ENCODE results near the gene GNG8. TPM values are rescaled to one million over a fixed set of nuclear protein-coding genes. Genes with fewer than 3 reads are reported as not detected.

The GNG8 gene
- total RNA-seq, 1 donor from 2014 or later = not detected

DNA sequence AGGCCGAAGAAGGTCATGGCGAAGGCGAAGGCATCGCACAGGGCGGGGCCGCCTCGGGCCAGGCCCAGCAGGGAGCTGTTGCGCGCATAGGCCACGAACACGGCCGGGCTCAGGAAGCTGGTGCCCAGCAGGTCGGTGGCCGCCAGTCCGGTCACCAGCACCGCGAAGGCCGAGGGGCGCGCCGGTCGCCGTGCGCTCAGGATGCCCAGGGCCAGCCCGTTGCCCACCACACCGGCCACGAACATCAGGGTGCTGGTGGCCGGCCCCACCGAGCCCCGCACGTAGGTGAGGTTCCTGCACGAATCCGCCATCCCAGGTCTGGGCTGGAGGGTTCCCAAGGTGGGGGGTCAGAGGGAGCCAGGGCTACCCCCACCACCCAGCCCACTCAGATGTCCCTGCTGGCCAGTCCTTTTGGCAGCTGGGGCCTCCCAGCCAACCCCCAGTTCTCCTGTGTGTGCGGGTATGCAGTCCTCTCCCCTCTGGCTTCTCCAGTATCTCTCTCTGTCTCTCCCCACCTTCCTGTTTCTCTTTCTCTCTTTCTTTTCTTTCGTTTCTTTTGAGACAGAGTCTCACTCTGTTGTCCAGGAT, 12.0 kb downstream of the GNG8 start:
- intact Hi-C loops (cut with DNase I) = no loop called here
- DNase-seq (ENCODE audit: low spot score) = no peak

DNA sequence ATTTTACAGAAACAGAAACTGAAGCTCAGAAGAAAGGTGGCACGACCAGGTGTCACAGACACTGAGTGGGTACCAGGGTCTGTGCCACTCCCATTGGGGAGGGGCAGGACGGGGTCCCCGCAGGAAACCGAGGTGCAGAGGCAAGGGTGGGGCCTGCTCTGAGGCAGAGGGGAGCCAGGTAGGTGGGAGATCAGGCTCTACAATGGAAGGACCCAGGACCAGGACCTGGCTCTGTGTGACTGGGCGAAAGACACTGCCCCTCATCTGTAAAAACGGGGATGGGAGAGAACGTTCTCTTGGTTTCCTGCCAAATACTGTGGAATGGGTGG, 13.9 kb downstream of the GNG8 start:
- intact Hi-C loops (cut with DNase I) = no loop called here
- DNase-seq (ENCODE audit: low spot score) = no peak

DNA sequence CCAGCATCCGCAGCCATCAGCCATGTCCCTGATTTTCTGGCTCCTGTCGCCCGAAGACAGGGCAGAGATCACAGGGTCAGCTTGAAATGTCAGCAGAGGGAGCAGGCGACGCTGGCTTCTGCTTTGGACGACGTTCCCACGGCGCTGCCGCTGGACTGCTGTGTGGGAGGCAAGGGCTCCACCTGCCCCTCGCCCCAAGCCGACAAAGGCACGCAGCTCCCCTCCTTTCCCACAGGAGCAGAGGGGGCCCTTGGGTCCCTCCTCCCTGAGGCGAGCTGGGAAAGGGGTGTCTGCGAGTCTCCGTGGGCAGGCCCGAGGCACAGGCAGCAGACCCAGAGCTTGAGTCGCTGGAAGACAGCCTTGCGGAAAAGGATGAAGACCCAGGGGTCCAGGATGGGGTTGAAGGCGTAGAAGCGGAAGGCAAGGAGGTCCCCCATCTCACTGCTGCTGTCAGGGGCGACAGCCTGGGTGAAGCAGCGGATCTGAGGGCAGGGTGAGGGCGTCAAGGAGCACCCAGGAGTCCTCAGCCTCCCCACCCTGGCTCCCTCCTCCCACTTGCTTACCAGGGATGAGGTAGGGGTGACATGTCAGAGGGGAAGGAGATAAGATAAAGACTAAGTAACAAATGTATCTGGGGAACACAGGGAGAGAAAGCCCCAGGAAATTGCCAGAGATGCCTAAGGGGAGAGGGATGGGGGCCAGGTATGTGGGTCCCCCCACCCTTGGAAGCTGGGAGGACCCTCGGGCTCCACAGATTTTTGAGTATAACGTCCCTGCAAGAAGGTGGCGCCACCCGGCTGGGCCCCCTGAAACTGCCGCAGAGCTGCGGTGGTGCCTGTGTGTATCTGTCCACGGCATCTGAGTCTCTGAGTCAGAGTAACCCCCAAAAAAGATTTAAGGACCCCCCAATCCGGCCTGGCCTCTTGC, 14.5 kb downstream of the GNG8 start:
- no peak for DNase-seq (ENCODE audit: low spot score)
- intact Hi-C loops (cut with DNase I) = no loop called here

DNA sequence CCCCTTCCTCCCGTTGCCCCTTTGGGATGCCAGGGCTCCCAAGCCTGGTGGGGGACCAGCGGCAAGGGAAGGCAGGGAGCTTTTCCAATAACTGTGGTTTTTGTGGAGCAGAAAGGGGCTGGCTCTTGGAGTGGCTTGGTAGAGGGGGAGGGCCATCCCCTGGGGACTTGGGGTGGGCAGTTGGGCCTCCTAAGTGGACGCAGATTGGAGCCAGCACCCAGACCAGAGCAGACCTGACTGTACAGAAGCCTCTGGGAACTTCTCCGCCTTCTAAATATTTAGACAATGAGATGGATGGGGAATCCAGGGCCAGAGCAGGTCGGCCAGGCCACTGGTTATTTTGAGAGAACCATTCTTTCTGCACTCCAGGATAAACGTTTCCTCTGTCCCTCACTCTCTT, 15.3 kb downstream of the GNG8 start:
- intact Hi-C loops (cut with DNase I) = no loop called here
- no peak for DNase-seq (ENCODE audit: low spot score)

DNA sequence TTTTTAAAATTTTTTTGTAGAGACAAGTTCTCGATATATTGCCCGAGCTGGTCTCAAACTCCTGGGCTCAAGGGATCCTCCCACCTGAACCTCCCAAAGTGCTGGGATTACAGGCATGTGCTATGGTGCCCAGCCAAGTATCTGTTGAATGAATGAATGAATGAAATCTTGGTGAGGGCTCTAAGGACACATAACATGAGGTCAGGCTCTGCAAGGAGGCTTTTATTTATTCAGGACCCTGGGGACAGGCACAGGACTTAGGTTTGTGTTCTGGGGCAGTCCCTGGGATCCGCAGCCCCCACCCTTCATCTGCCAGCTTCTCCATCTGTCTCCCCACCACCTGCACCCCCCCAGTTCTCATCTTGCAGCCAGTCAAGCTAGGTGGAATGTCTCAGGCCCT, 15.7 kb downstream of the GNG8 start:
- intact Hi-C loops (cut with DNase I) = no loop called here
- no peak for DNase-seq (ENCODE audit: low spot score)

DNA sequence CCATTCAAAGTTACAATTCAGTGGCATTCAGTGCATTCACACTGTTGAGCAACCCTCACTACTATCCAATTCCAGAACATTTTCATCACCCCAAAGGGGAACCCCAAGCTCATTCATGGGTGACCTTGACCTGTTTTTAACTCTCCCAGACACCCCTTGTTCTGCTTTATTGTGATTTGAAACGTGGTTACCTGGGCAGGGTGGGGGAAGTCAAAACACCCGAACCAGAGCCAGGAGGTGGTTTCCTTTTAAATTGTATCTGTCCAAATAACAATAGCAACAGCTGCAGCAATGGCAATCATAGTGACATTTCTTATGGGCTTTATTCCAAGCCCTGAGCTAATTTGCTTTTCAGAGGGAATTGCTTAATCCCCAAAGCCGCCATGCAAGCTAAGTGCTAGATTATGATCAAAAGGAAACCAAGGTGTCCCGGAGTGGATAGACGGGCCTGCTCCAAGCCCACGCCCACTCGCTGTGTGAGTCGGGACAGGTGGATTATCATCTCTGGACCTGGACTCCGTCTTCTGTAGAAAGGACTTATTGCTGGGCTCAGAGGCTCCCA, 17.3 kb downstream of the GNG8 start:
- intact Hi-C loops (cut with DNase I) = no loop called here

DNA sequence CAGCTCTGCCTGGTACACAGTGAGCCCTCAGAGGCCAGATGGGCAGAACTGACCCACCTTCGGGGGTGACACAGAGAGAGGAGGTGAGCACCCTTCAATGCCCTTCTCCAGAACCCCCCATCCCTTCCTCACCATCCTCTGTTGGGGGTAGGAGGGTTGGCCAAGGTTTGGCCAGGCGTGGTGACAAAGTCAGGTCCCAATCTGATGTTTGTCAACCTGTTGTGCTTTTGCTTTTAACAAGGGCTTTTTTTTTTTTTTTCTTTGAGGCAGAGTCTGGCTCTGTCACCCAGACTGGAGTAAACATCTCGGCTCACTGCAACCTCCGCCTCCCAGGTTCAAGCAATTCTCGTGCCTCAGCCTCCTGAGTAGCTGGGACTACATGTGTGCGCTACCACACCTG, 18.4 kb downstream of the GNG8 start:
- DNase-seq (ENCODE audit: low spot score) = no peak
- intact Hi-C loops (cut with DNase I) = no loop called here

More for the DNA sequence above, 17.3 kb downstream of the GNG8 start:
- no peak for DNase-seq (ENCODE audit: low spot score)

DNA sequence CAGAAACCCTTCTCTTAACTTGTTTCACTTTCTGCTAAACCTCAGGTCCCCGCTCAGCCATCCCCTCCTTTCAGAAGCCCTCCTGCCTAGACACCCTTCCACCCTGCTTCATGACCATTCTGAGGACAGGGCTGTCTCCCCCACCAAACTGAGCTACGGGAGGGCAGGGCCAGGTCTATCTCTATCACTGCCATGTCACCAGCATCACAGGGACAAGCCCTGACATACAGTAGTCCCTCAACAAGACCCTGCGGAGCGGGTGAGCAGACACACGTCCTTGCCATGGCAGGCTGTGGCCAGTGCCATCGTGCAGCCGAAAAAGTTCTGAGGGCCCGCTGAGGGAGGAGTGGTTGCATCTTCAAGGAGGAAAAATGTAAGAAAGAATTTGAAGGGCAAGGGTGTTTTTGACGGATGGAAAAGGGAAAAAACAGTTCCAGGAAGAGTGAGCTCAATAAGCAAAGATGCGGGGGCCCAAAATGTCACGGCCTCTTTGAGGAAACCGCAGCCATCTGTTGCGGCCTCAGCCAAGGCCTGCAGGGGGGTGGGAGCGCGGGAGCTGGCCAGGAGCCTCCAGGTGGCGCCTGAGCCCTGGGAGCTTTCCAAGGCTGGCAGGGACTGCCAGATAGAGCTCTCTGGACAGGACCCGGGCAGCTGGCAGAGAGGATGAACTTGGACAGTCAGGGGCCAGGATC, 19.2 kb downstream of the GNG8 start:
- no peak for DNase-seq (ENCODE audit: low spot score)
- intact Hi-C loops (cut with DNase I) = no loop called here

DNA sequence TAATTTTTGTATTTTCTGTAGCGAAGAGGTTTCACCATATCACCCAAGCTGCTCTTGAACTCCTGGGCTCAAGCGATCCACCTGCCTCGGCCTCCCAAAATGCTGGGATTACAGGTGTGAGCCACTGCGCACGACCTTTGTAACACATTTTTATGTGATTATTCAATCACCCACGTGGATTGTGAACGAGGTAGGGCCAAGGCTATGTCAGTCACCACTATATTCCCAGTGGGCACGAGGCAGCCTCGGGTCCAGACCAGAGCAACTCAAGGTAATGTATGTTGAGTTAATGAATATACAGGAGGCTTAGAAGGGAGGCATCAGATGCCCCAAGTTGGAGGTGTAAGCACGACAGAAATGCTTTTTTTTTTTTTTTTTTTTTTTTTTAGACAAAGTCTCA, 20.0 kb downstream of the GNG8 start:
- intact Hi-C loops (cut with DNase I) = no loop called here
- no peak for DNase-seq (ENCODE audit: low spot score)

DNA sequence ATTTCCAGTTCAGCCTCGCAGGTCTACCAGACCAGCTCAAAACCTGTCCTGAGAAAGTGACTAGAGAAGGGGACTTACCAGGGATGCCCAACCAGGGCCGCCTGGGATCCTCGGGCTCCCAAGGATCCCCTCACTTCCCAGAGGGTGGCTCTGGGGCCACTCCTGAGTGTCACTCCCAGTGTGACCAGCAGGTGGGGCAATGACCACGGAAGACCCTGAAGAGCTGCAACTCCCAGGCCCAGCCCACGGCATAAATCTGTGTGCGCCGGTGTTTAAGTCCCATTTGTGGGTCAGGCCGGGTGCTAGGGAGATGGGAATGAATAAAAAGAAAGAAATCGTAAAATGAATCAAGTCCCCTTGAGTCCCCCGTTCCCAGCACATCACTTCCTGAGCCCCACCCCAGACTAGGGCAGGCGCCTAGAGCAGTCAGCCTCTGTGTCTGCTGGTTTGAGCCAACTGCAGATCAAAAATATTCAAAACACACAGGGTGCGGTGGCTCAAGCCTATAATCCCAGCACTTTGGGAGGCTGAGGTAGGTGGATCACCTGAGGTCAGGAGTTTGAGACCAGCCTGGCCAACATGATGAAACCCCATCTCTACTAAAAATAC, 21.8 kb downstream of the GNG8 start:
- DNase-seq (ENCODE audit: low spot score) = peak; percentile 89
- intact Hi-C loops (cut with DNase I) = loop anchor here (1.0 kb wide), 1 partner anchor 48 kb away; no protein-coding TSS in a partner anchor

DNA sequence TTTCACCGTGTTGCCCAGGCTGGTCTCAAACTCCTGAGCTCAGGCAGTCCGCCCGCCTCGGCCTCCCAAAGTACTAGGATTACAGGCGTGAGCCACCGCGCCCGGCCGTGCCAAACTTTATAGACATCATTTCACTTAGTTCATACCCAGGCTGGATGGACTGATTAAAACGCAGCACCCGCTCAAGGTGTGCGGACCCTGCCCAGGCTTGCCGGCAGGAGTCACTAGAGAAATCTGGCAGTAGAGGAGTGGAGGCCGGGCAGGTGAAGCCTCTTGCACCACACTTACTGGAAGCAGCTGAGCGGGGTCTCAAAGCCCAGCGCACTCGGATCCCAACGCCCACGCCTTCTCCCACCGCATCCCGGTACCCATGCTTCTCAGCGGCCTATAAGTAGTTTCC, 22.5 kb downstream of the GNG8 start:
- intact Hi-C loops (cut with DNase I) = no loop called here
- no peak for DNase-seq (ENCODE audit: low spot score)

DNA sequence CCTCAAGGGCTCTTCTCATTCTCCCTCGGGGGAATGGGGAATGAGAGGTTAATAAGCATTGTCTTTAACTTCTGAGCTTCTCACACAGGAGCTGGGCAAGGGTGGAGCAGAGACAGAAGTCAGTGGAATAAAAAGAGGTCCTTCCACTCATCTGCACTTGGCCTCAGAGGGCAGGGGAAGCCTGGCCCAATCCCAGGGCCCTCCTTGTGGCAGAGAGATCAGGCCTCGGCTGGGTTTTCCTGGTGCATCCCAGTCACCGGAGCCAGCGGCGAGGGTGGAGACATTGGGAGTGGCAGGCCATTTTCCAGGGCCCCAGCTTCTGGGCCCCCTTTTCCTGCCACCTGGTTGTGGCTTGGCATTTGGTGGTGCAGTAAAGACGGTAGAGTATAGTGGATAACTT, 24.2 kb downstream of the GNG8 start:
- intact Hi-C loops (cut with DNase I) = no loop called here
- peak; percentile 67 for DNase-seq (ENCODE audit: low spot score)

DNA sequence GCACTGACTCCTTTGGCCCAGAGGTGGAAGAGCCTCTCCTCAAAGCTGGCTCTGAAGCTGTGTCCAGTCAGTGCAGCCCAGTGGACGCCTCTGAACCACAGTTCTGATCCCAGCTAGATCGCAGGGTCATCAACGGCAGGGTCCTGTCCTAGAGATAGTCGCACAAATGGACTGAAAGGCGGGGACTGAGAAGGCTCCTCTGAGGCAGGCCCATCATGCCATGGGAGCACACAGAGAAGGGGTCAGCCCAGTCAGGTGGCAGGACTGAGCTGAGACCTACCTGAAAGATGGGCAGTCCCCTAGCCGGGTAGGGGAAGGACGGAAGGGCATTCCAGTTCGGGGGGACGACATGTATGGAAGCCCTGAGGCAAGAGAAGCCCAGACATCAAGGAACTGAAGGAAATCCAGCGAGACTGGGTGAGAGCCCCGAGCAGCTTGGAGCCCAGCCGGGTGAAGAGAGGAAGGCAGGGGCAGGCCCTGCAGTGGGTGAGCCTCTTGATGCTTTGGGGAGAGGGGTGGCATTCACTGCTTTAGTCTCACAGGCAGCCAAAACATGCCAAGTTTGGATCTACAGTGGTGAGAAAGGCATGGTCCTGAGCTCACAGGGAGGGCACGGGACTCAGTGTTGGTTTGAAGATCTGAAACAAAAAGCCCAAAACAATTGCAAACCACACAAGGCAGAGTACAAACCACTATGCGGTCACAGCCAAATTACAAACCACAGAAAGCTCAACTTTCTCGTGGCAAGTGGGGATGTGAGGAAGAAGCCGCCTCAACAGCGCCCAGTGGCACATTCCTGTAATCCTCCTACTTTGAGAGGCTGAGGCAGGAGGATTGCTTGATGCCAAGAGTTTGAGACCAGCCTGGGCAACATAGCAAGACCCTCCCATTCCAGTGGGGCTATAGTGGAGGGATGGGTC, 24.9 kb downstream of the GNG8 start:
- peak; percentile 41 for DNase-seq (ENCODE audit: low spot score)
- intact Hi-C loops (cut with DNase I) = no loop called here

DNA sequence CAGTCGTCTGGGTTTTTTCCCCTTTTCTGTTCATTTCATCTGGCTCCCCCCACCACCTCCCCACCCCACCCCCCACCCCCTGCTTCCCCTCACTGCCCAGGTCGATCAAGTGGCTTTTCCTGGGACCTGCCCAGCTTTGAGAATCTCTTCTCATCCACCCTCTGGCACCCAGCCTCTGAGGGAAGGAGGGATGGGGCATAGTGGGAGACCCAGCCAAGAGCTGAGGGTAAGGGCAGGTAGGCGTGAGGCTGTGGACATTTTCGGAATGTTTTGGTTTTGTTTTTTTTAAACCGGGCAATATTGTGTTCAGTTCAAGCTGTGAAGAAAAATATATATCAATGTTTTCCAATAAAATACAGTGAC, 25.6 kb downstream of the GNG8 start:
- peak; percentile 17 for DNase-seq (ENCODE audit: low spot score)
- intact Hi-C loops (cut with DNase I) = no loop called here

DNA sequence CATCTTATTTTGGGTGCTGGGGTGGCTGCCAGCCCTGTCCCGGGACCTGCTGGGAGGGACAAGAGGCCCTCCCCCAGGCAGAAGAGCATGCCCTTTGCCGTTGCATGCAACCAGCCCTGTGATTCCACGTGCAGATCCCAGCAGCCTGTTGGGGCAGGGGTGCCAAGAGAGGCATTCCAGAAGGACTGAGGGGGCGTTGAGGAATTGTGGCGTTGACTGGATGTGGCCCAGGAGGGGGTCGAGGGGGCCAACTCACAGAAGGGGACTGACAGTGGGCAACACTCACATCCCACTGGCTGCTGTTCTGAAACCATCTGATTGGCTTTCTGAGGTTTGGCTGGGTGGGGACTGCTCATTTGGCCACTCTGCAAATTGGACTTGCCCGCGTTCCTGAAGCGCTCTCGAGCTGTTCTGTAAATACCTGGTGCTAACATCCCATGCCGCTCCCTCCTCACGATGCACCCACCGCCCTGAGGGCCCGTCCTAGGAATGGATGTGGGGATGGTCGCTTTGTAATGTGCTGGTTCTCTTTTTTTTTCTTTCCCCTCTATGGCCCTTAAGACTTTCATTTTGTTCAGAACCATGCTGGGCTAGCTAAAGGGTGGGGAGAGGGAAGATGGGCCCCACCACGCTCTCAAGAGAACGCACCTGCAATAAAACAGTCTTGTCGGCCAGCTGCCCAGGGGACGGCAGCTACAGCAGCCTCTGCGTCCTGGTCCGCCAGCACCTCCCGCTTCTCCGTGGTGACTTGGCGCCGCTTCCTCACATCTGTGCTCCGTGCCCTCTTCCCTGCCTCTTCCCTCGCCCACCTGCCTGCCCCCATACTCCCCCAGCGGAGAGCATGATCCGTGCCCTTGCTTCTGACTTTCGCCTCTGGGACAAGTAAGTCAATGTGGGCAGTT, 26.2 kb downstream of the GNG8 start:
- DNase-seq (ENCODE audit: low spot score) = peak; percentile 70
- intact Hi-C loops (cut with DNase I) = no loop called here

DNA sequence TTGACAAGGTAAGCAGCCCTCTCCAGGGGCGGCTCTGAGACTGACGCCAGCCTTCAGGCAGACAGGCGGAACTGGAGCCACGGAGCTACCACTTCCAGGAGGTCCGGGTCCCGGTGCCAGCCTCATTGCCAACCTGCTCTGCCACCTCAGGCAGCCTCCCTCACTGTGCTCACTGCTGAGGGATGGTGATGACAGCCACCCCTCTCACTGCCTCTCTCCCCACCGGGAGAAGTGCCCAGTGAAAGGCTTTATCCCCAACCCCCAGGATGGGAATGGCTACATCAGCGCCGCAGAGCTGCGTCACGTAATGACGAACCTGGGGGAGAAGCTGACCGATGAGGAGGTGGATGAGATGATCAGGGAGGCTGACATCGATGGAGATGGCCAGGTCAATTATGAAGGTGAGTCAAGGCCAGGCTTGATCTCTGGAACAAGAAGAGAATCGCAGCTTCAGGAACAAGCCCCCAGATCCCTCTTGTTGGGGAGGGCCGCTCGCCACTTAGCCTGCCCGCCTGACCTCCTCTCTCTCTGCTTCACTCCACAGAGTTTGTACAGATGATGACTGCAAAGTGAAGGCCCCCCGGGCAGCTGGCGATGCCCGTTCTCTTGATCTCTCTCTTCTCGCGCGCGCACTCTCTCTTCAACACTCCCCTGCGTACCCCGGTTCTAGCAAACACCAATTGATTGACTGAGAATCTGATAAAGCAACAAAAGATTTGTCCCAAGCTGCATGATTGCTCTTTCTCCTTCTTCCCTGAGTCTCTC, 27.2 kb downstream of the GNG8 start:
- peak; percentile 59 for DNase-seq (ENCODE audit: low spot score)
- intact Hi-C loops (cut with DNase I) = no loop called here

DNA sequence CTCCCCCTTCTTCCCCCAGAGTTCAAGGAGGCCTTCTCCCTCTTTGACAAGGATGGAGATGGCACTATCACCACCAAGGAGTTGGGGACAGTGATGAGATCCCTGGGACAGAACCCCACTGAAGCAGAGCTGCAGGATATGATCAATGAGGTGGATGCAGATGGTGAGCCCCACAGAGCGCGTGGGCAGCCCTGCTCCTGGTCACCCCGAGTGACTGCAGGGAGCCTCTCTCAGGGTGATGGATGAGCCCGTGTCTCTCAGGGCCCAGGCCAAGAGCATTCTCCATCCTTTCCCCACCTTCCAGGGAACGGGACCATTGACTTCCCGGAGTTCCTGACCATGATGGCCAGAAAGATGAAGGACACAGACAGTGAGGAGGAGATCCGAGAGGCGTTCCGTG, 27.8 kb downstream of the GNG8 start:
- no peak for DNase-seq (ENCODE audit: low spot score)
- intact Hi-C loops (cut with DNase I) = no loop called here
